Caco-2 (cell line): ENCODE results near the gene KRTAP9-6. TPM values are rescaled to one million over a fixed set of nuclear protein-coding genes. Genes with fewer than 3 reads are reported as not detected.

ENCODE experiments used
- BruUV-seq: library from RNA; stranded (reverse); fragments of 400-500 nt; replicated peaks from 2 replicates; lab custom pipeline; 2021; lab: Mats Ljungman, UMichigan
- CTCF ChIA-PET: fragments of 300-600 bp; sonication (Branson Sonifier 250); formaldehyde crosslinking; loops from one replicate; lab custom pipeline; 2022; ENCODE audit warnings: antibody characterized with exemption; lab: Charles Lee
- POLR2A ChIA-PET: fragments of 300-600 bp; sonication (Branson Sonifier 250); formaldehyde crosslinking; loops from one replicate; lab custom pipeline; 2022; ENCODE audit warnings: antibody characterized with exemption; lab: Charles Lee
- DNase-seq, 2 experiments: peaks; one replicate each; pipeline versions ENCODE4 v3.0.0 to v3.0.0-alpha.2; 2020 to 2022
- H3K27me3 ChIP-seq: replicated peaks from 2 replicates; pipeline ENCODE4 v1.6.0; 2011; ENCODE audit warnings: low read length; ENCODE audit not compliant: control insufficient read depth, insufficient read depth
- H3K36me3 ChIP-seq: 2 replicates; pipeline ENCODE4 v1.5.1; 2011; ENCODE audit warnings: low read length; ENCODE audit not compliant: control insufficient read depth, insufficient read depth
- H3K4me1 ChIP-seq: fragments of 250-450 bp; sonication (Bioruptor Pico); 2 replicates; pipeline ENCODE4 v1.5.1; 2020; ENCODE audit warnings: mild to moderate bottlenecking
- H3K4me3 ChIP-seq: 2 replicates; pipeline ENCODE4 v1.5.1; 2011; ENCODE audit warnings: low read depth, mild to moderate bottlenecking, control low read depth, low read length
- H3K9me3 ChIP-seq: fragments of 250-450 bp; sonication (Bioruptor Pico); 2 replicates; pipeline ENCODE4 v1.5.1; 2020; ENCODE audit warnings: mild to moderate bottlenecking, moderate library complexity
- H3K27ac Mint-ChIP-seq: one replicate; pipeline ENCODE4 v1.8.0; 2022; ENCODE audit warnings: mixed read lengths; ENCODE audit not compliant: unreplicated experiment
- H3K27me3 Mint-ChIP-seq: one replicate; pipeline ENCODE4 v1.8.0; 2022; ENCODE audit warnings: mixed read lengths; ENCODE audit not compliant: insufficient read depth, unreplicated experiment
- H3K36me3 Mint-ChIP-seq: one replicate; pipeline ENCODE4 v1.8.0; 2022; ENCODE audit warnings: mild to moderate bottlenecking, mixed read lengths; ENCODE audit not compliant: insufficient read depth, unreplicated experiment
- H3K4me1 Mint-ChIP-seq: one replicate; pipeline ENCODE4 v1.8.0; 2022; ENCODE audit warnings: low read depth, mixed read lengths; ENCODE audit not compliant: unreplicated experiment
- H3K4me3 Mint-ChIP-seq: one replicate; pipeline ENCODE4 v1.8.0; 2022; ENCODE audit warnings: mild to moderate bottlenecking, moderate library complexity, mixed read lengths; ENCODE audit not compliant: unreplicated experiment
- H3K9me3 Mint-ChIP-seq: one replicate; pipeline ENCODE4 v1.8.0; 2022; ENCODE audit warnings: mixed read lengths; ENCODE audit not compliant: unreplicated experiment
- intact Hi-C: fragments of 100-400 bp; cut with micrococcal nuclease; formaldehyde crosslinking; loops from one replicate; pipeline ENCODE4 v1.10.0; 2022; ENCODE audit not compliant: unreplicated experiment
- total RNA-seq: library from RNA; stranded (reverse); gene quantifications from 2 replicates; pipeline ENCODE4 v1.2.3, GENCODE V29; 2022
- TF ChIP-seq, protein P1 (sequence below), 2 experiments: fragments of 200-600 bp in 1 of 2; IDR thresholded peaks; 1 replicate in 1 of 2; 2 replicates in 1 of 2; pipeline versions ENCODE4 v1.5.1 to v1.8.0; 2011 to 2022; ENCODE audit warnings: antibody characterized with exemption in 1 of 2, control low read depth in 1 of 2, inconsistent platforms in 1 of 2, low read depth in 1 of 2, low read length in 1 of 2, mild to moderate bottlenecking in 1 of 2, moderate library complexity in 1 of 2; ENCODE audit not compliant: insufficient read depth in 1 of 2, severe bottlenecking in 1 of 2, unreplicated experiment in 1 of 2

The KRTAP9-6 gene
- total RNA-seq, 1 experiment from 2014 or later = not detected

DNA sequence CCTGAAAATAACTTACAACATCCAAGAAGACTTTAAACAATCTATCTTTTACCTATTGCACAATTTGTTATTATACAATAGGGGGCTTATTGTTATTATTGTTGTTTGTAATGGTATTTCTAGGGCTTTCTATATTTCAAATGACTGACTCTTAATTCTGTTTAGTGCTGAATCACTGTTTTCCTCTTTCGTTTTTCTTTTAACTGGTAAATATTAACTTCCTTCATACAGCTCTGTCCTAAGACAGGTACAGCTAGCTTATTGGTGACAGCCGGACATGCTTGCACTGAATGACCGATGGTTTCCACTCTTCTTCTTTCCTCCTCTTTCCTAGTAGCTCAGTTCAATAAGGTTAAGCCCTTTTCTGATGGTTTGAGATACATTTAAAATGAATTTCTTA lies 21.9 kb downstream of the KRTAP9-6 start:
- POLR2A ChIA-PET = no interaction called here

DNA sequence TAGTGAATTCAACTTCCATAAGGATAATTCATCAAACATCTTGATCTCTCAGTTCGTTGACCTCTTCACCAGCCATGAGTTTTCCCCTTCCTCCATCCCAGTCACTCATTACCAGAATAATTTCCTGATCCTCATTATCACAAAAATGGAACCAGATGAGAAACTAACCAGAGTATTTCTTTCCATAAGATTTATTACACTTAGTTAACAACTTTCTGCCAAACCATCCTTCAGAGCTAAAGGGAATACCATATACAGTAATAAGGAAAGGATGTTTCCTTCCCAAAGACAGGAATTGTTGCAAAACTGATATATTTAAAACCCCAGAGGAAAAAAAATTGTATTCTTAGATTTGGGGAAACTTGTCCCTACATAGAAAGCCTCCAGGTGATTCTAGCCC lies 28.8 kb downstream of the KRTAP9-6 start:
- Mint-ChIP-seq H3K27me3 (no peaks in the 10 kb centered on the region), H3K4me1 (no peaks in the 10 kb centered on the region), H3K4me3 (no peak overlapping the region), H3K9me3 (no peaks in the 10 kb centered on the region), H3K27ac (no peak overlapping the region), H3K36me3 (no peaks in the 10 kb centered on the region)
- Histone ChIP-seq H3K4me3 (no peak overlapping the region), H3K9me3 (no peaks in the 10 kb centered on the region), H3K27me3 (no peaks in the 10 kb centered on the region), H3K36me3 (no peaks in the 10 kb centered on the region), H3K4me1 (no peaks in the 10 kb centered on the region)
- BruUV-seq = no TSS peak
- no peak for DNase-seq
- intact Hi-C loops = no loop called here
- TF ChIP-seq, protein P1, sequence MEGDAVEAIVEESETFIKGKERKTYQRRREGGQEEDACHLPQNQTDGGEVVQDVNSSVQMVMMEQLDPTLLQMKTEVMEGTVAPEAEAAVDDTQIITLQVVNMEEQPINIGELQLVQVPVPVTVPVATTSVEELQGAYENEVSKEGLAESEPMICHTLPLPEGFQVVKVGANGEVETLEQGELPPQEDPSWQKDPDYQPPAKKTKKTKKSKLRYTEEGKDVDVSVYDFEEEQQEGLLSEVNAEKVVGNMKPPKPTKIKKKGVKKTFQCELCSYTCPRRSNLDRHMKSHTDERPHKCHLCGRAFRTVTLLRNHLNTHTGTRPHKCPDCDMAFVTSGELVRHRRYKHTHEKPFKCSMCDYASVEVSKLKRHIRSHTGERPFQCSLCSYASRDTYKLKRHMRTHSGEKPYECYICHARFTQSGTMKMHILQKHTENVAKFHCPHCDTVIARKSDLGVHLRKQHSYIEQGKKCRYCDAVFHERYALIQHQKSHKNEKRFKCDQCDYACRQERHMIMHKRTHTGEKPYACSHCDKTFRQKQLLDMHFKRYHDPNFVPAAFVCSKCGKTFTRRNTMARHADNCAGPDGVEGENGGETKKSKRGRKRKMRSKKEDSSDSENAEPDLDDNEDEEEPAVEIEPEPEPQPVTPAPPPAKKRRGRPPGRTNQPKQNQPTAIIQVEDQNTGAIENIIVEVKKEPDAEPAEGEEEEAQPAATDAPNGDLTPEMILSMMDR (IDR thresholded peaks at IDR 0.05; ENCODE audit: insufficient read depth in 1 of 2, low read depth in 1 of 2, low read length in 1 of 2, severe bottlenecking in 1 of 2, unreplicated experiment in 1 of 2) = no peak
- ChIA-PET CTCF (no interaction called here), POLR2A (no interaction called here)

More for the DNA sequence above, 21.9 kb downstream of the KRTAP9-6 start:
- Histone ChIP-seq H3K27me3 (no peaks in the 10 kb centered on the region), H3K4me3 (no peak overlapping the region), H3K36me3 (no peaks in the 10 kb centered on the region), H3K9me3 (peaks cover 2% of the 10 kb centered on the region; the same call in 1 of the 2 replicates), H3K4me1 (peaks cover 31% of the 10 kb centered on the region)
- TF ChIP-seq, protein P1 (IDR thresholded peaks at IDR 0.05; ENCODE audit: insufficient read depth in 1 of 2, low read depth in 1 of 2, low read length in 1 of 2, severe bottlenecking in 1 of 2, unreplicated experiment in 1 of 2) = no peak
- peaks cover 9% of the 10 kb centered on the region for H3K9me3 Mint-ChIP-seq
- H3K4me3 Mint-ChIP-seq = no peak overlapping the region
- peak overlapping the region; percentile 72 for H3K27ac Mint-ChIP-seq
- no peaks in the 10 kb centered on the region for H3K27me3 Mint-ChIP-seq
- no peak for DNase-seq
- CTCF ChIA-PET = interaction anchor here (0.6 to 0.7 kb wide), 2 partner anchors 376 to 1591 kb away, joined by 4 to 11 read pairs; no protein-coding TSS in a partner anchor
- H3K36me3 Mint-ChIP-seq = no peaks in the 10 kb centered on the region
- H3K4me1 Mint-ChIP-seq = peaks cover 34% of the 10 kb centered on the region
- no TSS peak for BruUV-seq
- intact Hi-C loops = loop anchor here (10.0 kb wide), 1 partner anchor 222 kb away; the partner anchor contains the start of genes KRTAP2-3 and KRTAP2-4

- Mint-ChIP-seq H3K9me3 (no peaks in the 10 kb centered on the region), H3K27ac (no peak overlapping the region), H3K27me3 (no peaks in the 10 kb centered on the region), H3K4me3 (no peak overlapping the region), H3K36me3 (no peaks in the 10 kb centered on the region), H3K4me1 (no peaks in the 10 kb centered on the region)
- H3K9me3 ChIP-seq = no peaks in the 10 kb centered on the region
- CTCF ChIA-PET = no interaction called here
- POLR2A ChIA-PET = no interaction called here
- no peaks in the 10 kb centered on the region for H3K4me1 ChIP-seq
- H3K27me3 ChIP-seq = no peaks in the 10 kb centered on the region
- TF ChIP-seq, protein P1 (IDR thresholded peaks at IDR 0.05; ENCODE audit: insufficient read depth in 1 of 2, low read depth in 1 of 2, low read length in 1 of 2, severe bottlenecking in 1 of 2, unreplicated experiment in 1 of 2) = no peak
- no peak overlapping the region for H3K4me3 ChIP-seq
- no peaks in the 10 kb centered on the region for H3K36me3 ChIP-seq
- intact Hi-C loops = no loop called here
- no TSS peak for BruUV-seq
- no peak for DNase-seq
Observed at GRCh38 chr17:41296846-41297245, 31.7 kb downstream of the KRTAP9-6 start.
